NB4 (cell line): Measurements from ENCODE around the gene TCEAL1.

Source experiments
- CTCF ChIP-seq: IDR thresholded peaks from one replicate; pipeline ENCODE4 v1.5.1; 2012; ENCODE audit warnings: low read depth, low read length
- POLR2A ChIP-seq: IDR thresholded peaks from 2 replicates; pipeline ENCODE4 v1.6.1; 2011; ENCODE audit warnings: mild to moderate bottlenecking; ENCODE audit not compliant: insufficient read length; ENCODE audit errors: extremely low read depth
- TF ChIP-seq, protein P1 (sequence below): IDR thresholded peaks from 2 replicates; pipeline ENCODE4 v1.6.1; 2011; ENCODE audit warnings: low read depth, low read length

GRCh38 chrX:103616676-103617186 lies 12.0 kb upstream of the TCEAL1 start:
- TF ChIP-seq POLR2A = no peak
- no peak for TF ChIP-seq CTCF
- TF ChIP-seq, protein P1, sequence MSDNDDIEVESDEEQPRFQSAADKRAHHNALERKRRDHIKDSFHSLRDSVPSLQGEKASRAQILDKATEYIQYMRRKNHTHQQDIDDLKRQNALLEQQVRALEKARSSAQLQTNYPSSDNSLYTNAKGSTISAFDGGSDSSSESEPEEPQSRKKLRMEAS = no peak
